GM12874 (cell line): ENCODE data around the gene KY.

Experiments used
- TF ChIP-seq, protein P1 (sequence below): IDR thresholded peaks from 2 replicates; pipeline ENCODE4 v1.5.1; 2011; ENCODE audit warnings: low read depth, mild to moderate bottlenecking, control low read depth, low read length, moderate library complexity; ENCODE audit not compliant: insufficient read depth

Gene KY

DNA sequence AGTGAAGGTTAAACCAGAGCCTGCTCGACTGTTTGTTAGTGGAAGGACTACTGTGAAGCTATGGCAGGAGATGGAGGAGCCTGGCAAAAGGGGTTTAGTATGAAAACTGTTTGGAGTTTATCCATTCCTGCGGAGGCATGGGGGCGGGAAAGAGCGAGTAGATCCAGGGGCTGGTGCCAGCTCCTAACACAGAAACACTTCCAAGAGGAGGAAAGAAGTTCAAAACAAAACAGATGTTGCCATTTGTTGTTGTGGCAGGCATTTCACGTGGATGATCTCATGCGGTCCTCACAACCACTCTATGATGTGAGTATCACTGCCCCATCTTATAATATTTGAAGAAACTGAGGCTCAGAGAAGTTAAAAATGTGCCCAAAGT is 30.7 kb upstream of the KY start:
- TF ChIP-seq, protein P1, sequence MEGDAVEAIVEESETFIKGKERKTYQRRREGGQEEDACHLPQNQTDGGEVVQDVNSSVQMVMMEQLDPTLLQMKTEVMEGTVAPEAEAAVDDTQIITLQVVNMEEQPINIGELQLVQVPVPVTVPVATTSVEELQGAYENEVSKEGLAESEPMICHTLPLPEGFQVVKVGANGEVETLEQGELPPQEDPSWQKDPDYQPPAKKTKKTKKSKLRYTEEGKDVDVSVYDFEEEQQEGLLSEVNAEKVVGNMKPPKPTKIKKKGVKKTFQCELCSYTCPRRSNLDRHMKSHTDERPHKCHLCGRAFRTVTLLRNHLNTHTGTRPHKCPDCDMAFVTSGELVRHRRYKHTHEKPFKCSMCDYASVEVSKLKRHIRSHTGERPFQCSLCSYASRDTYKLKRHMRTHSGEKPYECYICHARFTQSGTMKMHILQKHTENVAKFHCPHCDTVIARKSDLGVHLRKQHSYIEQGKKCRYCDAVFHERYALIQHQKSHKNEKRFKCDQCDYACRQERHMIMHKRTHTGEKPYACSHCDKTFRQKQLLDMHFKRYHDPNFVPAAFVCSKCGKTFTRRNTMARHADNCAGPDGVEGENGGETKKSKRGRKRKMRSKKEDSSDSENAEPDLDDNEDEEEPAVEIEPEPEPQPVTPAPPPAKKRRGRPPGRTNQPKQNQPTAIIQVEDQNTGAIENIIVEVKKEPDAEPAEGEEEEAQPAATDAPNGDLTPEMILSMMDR = no peak

DNA sequence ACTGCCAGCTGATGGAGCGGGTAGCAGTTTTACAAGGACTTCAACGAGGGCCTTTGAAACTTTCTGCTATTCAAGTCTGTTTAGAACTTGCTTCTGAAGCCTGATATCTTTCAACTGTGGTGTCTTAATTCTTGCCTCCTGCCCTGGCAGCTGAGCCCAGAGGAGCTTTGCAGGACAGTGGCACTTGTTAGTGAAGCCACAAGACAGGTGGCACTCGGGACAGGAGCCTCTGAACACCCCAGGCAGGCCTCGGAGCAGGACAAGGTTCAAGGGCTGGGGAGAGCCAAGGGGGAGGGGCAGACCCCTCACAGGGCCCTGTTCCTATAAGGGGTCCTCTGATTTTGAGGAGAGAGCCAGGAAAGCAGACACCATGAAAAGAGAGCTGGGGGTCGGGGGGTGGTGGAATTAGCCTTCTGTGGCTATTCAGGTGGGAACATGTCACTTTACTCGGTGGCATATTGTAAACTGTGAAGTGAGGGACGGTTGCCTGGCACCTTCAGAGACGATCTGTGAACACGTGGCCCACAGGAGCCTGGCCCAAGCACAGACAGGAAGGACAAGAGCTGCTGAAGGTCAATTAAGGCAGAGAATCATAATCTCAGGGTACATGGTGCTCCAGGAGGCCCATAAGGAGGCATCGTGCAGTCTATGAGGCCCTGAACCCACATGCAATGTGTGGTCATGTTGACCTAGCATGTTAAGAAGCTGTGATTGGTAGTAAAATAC is 30.1 kb upstream of the KY start:
- TF ChIP-seq, protein P1 = no peak

DNA sequence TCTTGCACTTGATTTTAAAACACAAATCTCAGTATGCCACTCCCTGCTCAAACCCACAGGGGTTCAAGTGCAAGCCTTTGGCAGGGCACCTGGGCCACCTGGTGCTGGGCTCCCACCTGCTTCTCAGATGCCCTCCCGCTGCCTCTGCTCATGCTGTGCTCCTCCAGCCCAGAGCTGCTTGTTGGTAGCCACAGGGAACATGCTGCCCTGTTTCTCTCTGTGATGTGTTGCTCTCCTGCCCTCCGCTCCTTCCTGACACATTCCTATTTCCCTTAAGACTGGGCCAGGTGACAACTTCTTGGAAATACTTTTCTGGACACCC is 27.1 kb upstream of the KY start:
- TF ChIP-seq, protein P1 = no peak

DNA sequence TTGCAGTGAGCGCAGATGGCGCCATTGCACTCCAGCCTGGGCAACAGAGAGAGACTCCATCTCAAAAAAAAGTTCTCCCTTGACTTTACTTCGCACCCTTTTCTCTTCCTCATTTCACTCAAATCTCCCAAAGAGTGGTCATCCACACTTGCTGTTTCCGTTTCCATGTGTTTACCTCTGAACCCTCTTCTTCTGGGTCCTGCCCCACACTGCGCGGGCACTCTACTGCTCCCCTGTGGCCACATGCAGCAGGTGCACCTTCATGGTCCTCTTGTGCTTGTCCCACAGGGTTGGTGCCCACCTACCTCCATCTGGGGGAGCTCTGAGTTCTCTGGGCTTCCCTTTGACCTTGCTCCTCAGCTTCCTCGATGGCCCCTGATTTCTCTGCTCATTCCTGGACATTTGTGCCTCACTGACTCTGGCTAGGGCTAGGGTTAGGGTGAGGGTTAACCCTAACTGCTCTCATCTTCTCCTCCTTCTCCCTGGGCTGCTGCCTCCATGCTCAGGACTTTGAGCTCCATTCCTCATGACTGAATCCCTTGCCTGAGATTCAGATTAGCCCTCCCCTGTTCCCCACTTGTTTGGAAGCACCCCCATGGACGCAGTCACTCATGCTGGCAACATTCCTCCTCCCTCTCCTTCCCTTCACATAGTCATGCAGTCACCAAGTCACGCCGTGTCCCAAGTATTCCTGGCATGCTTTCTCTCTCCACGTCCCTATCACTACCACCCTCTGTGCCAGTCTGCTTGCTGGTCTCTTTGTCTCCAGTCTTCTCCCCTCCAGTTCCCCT is 26.6 kb upstream of the KY start:
- TF ChIP-seq, protein P1 = peak; percentile 58

DNA sequence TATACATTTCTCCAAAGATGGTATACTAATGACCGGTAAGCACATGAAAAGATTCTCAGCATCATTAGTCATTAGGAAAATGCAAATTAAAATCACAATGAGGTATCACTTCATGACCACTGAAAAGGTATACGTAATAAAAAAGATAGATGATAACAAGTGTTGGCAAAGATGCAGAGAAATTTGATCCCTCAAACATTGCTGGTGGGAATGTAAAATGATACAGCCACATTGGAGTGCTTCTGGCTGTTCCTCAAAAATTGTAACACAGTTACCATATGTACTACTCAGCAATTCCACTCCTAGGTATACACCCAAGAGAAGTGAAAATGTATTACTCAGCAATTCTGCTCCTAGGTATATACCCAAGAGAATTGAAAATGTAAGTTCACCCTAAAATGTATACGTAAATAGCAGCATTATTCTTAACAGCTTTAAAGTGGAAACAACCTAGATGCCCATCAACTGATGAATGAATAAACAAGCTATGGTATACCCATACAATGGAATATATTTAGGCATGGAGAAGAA is 25.0 kb upstream of the KY start:
- TF ChIP-seq, protein P1 = no peak

DNA sequence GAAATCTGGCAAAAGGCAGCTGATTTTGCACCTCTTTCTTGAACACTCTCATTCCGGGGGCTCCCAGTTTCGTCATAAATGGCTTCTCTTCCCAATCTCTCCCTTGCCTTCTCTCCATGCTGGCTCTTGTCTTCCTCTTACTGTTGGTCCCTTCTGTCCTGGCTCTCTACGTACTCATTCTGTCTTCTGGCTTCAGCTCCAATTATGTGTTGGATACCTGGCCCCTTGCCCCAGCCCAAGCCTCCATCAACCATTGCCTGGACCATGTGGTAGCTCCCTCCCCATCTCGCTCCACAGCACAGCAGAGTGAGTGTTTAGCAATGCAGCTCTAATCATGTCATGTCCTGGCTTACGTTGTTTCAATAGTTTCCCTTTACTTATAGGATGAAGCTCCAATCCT is 21.7 kb upstream of the KY start:
- TF ChIP-seq, protein P1 = no peak

DNA sequence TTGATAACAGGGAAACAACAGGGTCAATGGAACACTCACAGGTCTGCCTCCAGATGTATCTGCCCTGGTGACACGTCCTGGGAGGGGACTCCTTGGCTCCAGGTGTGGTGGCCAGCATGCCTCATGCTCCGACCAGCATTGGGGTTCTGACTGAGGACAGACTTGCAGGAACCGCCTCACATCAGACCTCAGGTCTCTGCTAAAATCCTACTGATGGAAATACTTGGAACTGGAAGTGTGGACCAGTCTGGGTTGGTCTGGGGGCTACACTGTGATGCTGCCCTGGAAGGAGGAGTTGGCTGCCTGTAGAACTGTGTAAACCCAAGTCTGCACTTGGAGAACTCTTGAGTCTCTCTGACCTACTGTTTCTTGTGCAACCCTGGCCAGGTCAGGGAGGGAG is 17.1 kb upstream of the KY start:
- TF ChIP-seq, protein P1 = no peak
